Lung (tissue), 12 donors: Measurements from ENCODE around the gene LHPP. TPM values are rescaled to one million over a fixed set of nuclear protein-coding genes. Genes with fewer than 3 reads are reported as not detected.

ENCODE experiments used
- ATAC-seq: fragments of 200-7000 bp; cut with Tn5 transposase; one replicate; pipeline ENCODE4 v1.9.1; 2020; ENCODE audit warnings: moderate number of reproducible peaks; ENCODE audit not compliant: insufficient read depth, low FRiP score
- DNase-seq, 3 donors: peaks; one replicate each; pipeline ENCODE4 v3.0.0-alpha.2; 2013 to 2017
- H3K27ac ChIP-seq, 2 donors: one replicate each; pipeline ENCODE4 v1.5.1; 2013; ENCODE audit warnings: mild to moderate bottlenecking in 2 of 2, moderate library complexity in 2 of 2, control low read depth in 1 of 2, inconsistent platforms in 1 of 2, low read depth in 1 of 2, low read length in 1 of 2
- H3K27me3 ChIP-seq, 3 donors: one replicate each; pipeline ENCODE4 v1.5.1; 2013; ENCODE audit warnings: low read length in 2 of 3; ENCODE audit not compliant: control insufficient read depth in 3 of 3, insufficient read depth in 3 of 3
- H3K36me3 ChIP-seq, 4 donors: one replicate each; pipeline ENCODE4 v1.5.1; 2013; ENCODE audit warnings: low read length in 4 of 4, mild to moderate bottlenecking in 1 of 4, moderate library complexity in 1 of 4; ENCODE audit not compliant: control insufficient read depth in 4 of 4, insufficient read depth in 4 of 4
- H3K4me1 ChIP-seq, 5 donors: one replicate each; pipeline ENCODE4 v1.5.1; 2013; ENCODE audit warnings: low read length in 5 of 5, mild to moderate bottlenecking in 2 of 5, moderate library complexity in 1 of 5; ENCODE audit not compliant: control insufficient read depth in 5 of 5, insufficient read depth in 5 of 5
- H3K4me3 ChIP-seq: one replicate; pipeline ENCODE4 v1.5.1; 2013; ENCODE audit warnings: mild to moderate bottlenecking, control low read depth, moderate library complexity
- H3K9ac ChIP-seq, 2 donors: one replicate each; pipeline ENCODE4 v1.5.1; 2013; ENCODE audit warnings: low read length in 2 of 2, control low read depth in 1 of 2; ENCODE audit not compliant: insufficient read depth in 1 of 2
- H3K9me3 ChIP-seq, 4 donors: one replicate each; pipeline ENCODE4 v1.5.1; 2013; ENCODE audit warnings: low read length in 3 of 4, mild to moderate bottlenecking in 1 of 4, moderate library complexity in 1 of 4; ENCODE audit not compliant: control insufficient read depth in 4 of 4, insufficient read depth in 3 of 4
- CTCF ChIP-seq: IDR thresholded peaks from 2 replicates; pipeline ENCODE4 v1.5.1; 2012; ENCODE audit warnings: mild to moderate bottlenecking; ENCODE audit errors: control extremely low read depth, extremely low read depth
- WGBS, 2 donors: extraction: QIAGEN DNeasy Blood & Tissue Kit; methylation state at CpG; one replicate each; pipeline ENCODE4 v1.1.7; 2013; 5-methylcytosine and 5-hydroxymethylcytosine counted together
- polyA plus RNA-seq, 2 donors: library from polyadenylated mRNA; stranded (reverse); fragments of 200-250 nt; gene quantifications; one replicate each; pipeline ENCODE4 v1.2.1, GENCODE V29; 2013
- total RNA-seq, 2 donors: library from RNA; depleted of rRNA in 1 of 2; stranded (reverse); fragments of >200 nt in 1 of 2; gene quantifications; one replicate each; pipeline ENCODE4 v1.2.1, GENCODE V29; 2014 to 2021
- donor health status: control.
- donor health status: control.
- donor health status: Bipolar disorder and iron deficiency.
- donor health status: healthy.
- donor health status: DM: yes; HTN: yes; CAD: no.

LHPP gene
- total and polyA plus RNA-seq, 4 donors, result 7.1 to 18.6 (median 14.8) TPM

- Histone ChIP-seq H3K4me1 (no peaks in the 10 kb centered on the region), H3K36me3 (no peaks in the 10 kb centered on the region), H3K27me3 (no peaks in the 10 kb centered on the region), H3K27ac (no peak overlapping the region), H3K9me3 (no peaks in the 10 kb centered on the region), H3K9ac (no peak overlapping the region), H3K4me3 (no peak overlapping the region)
- ATAC-seq (no peak), DNase-seq (no peak)
- 77 to 87% methylated on average over 10 to 11 of the region's 11 CpGs for WGBS, 2 donors
- no peak for TF ChIP-seq CTCF
Measured at GRCh38 chr10:124477614-124478363, 16.2 kb downstream of the LHPP start.

- Histone ChIP-seq H3K4me3 (no peak overlapping the region), H3K9ac (no peak overlapping the region)
Measured at GRCh38 chr10:124478515-124478914, 16.9 kb downstream of the LHPP start.

GRCh38 chr10:124480860-124481259, 19.2 kb downstream of the LHPP start:
- H3K4me1 ChIP-seq, result no peaks in the 10 kb centered on the region
- no peaks in the 10 kb centered on the region for H3K9me3 ChIP-seq
- H3K27ac ChIP-seq, result no peak overlapping the region
- WGBS, 2 donors, result 86 to 87% methylated on average over 5 of the region's 5 CpGs
- ATAC-seq, result no peak
- DNase-seq, result no peak
- no peak overlapping the region for H3K4me3 ChIP-seq
- peaks cover 0 to 4% (median 0%) of the 10 kb centered on the region in 4 donors for H3K36me3 ChIP-seq
- no peaks in the 10 kb centered on the region for H3K27me3 ChIP-seq
- H3K9ac ChIP-seq, result no peak overlapping the region
- TF ChIP-seq CTCF, result no peak

More at GRCh38 chr10:124478515-124478914, 16.9 kb downstream of the LHPP start:
- DNase-seq (no peak), ATAC-seq (no peak)
- H3K27me3 ChIP-seq, result no peaks in the 10 kb centered on the region
- no peaks in the 10 kb centered on the region for H3K9me3 ChIP-seq
- 95% methylated on average over 14 of the region's 14 CpGs for WGBS, 2 donors
- H3K4me1 ChIP-seq, result no peaks in the 10 kb centered on the region
- H3K27ac ChIP-seq, result no peak overlapping the region
- no peaks in the 10 kb centered on the region for H3K36me3 ChIP-seq
- no peak for TF ChIP-seq CTCF
